SJSA1 (cell line): Measurements from ENCODE around the gene ANKRD6. TPM values are rescaled to one million over a fixed set of nuclear protein-coding genes. Genes with fewer than 3 reads are reported as not detected.

Experiments used
- DNase-seq, 2 experiments: peaks; one replicate each; pipeline ENCODE4 v3.0.0-alpha.2; 2015 to 2020; ENCODE audit warnings: low spot score in 2 of 2, low read depth in 1 of 2
- H3K27ac ChIP-seq: fragments of 250-450 bp; sonication (Bioruptor Pico); 2 replicates; pipeline ENCODE4 v1.5.1; 2020; ENCODE audit warnings: mild to moderate bottlenecking, moderate library complexity
- H3K27me3 ChIP-seq: fragments of 250-450 bp; sonication (Bioruptor Pico); replicated peaks from 2 replicates; pipeline ENCODE4 v1.5.1; 2020; ENCODE audit warnings: mild to moderate bottlenecking, moderate library complexity
- H3K36me3 ChIP-seq: fragments of 250-450 bp; sonication (Bioruptor Pico); 2 replicates; pipeline ENCODE4 v1.5.1; 2020; ENCODE audit warnings: mild to moderate bottlenecking
- H3K4me1 ChIP-seq: fragments of 250-450 bp; sonication (Bioruptor Pico); replicated peaks from 2 replicates; pipeline ENCODE4 v1.6.1; 2021; ENCODE audit warnings: mild to moderate bottlenecking
- H3K4me3 ChIP-seq: fragments of 250-450 bp; sonication (Bioruptor Pico); 2 replicates; pipeline ENCODE4 v1.5.1; 2020; ENCODE audit warnings: mild to moderate bottlenecking
- H3K9me3 ChIP-seq: fragments of 250-450 bp; sonication (Bioruptor Pico); replicated peaks from 2 replicates; pipeline ENCODE4 v1.5.1; 2020; ENCODE audit warnings: mild to moderate bottlenecking
- total RNA-seq: library from RNA; depleted of rRNA; stranded (reverse); fragments of >200 nt; shearing (Covaris generic); gene quantifications from 2 replicates; pipeline ENCODE4 v1.2.3, GENCODE V29; 2014

ANKRD6 gene
- total RNA-seq, 1 experiment from 2014 or later = 1.1 TPM

DNA sequence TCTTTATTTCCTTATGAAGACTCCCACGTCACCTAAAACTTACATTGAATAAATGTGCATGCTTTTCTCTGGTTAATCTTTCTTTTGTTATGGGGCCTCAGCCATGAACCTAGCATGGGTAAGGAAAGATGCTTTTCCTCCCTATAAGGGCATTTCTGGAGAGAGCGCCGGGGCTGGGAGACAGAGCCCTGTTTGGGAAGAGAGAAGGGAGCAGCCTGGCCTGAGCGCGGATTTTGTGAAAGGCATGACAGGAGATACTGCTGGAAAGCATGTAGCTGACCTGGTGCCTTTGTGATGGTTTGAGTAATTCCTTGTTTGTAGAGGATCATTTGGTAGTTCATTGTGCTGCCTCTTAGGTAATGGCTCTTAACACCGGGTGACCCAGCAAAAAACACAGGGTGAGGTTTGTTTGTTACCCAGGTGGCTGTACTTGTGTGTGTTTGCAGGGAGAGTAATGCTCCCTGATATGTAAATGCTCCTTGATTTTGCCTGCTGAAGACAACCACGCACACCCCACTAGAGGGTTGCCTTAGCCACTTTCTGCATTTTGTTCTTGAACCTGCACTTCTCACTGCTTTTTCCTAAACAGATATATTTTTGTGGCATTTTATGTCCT, 59.2 kb downstream of the ANKRD6 start:
- Histone ChIP-seq H3K36me3 (no peaks in the 10 kb centered on the region), H3K27me3 (peaks cover 7% of the 10 kb centered on the region), H3K4me1 (no peaks in the 10 kb centered on the region), H3K9me3 (no peaks in the 10 kb centered on the region), H3K4me3 (no peak overlapping the region), H3K27ac (no peak overlapping the region)
- no peak for DNase-seq

DNA sequence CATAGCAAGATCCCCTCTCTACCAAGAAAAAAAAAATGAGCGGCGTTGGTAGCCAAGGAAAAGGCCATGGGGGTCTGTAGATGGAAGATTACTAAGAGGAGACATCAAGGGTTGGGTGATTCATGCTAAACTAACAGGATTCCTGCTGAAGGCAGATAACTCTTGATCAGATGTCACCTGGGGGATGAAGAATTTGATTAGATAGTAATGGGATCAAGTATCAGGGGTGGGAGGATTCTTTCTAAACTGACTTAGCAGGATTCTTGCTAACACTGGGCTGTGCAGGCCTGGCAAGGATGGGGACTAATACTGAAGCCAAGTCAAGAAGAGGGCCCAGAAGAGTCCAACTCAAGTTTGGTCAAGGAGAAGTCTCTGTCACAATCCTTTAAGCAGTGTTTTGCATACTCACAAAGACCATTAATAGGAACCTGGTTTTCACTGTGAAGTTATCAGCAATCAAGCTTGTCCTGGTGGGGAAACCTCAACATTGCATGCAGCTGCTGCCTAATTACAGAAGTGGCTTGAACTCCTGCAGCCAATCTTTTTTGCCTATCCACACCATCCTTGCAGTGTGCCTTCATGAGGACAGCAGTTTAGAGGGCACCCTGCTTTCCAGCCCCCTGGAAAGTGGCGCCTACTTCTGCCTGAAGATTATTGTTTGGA, 61.3 kb downstream of the ANKRD6 start:
- Histone ChIP-seq H3K9me3 (no peaks in the 10 kb centered on the region), H3K27me3 (peaks cover 13% of the 10 kb centered on the region), H3K4me3 (no peak overlapping the region), H3K27ac (no peak overlapping the region), H3K4me1 (no peaks in the 10 kb centered on the region), H3K36me3 (no peaks in the 10 kb centered on the region)
- no peak for DNase-seq

DNA sequence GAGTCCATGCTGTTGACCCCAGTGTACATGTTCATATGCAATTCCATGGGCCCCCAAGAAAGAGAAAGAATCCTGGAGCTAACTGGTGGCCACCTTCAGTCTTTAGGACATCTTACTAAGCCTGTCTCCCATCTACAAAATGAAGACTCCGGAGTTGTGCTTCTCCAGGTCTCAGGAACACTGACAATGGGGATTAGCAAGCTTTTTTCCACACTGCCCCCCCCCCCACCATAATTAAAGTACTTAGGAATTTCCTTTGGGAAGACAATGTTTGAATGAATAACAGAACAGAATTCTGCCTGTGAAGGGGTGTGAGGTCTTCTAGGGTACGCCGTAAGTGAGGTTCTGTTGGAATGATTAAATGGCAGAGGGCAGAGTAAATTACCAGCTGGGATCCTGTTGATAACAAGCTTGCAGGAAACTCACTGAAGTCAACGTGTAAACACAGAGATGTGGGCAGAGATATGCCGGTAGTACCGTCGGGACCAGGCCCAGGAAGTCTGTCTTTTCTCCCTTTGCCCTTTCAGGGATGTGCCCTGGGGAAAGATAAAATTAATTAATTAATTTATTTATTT, 63.1 kb downstream of the ANKRD6 start:
- DNase-seq = no peak
- Histone ChIP-seq H3K4me3 (no peak overlapping the region), H3K9me3 (no peaks in the 10 kb centered on the region), H3K4me1 (no peaks in the 10 kb centered on the region), H3K27me3 (peaks cover 13% of the 10 kb centered on the region), H3K27ac (no peak overlapping the region), H3K36me3 (no peaks in the 10 kb centered on the region)

DNA sequence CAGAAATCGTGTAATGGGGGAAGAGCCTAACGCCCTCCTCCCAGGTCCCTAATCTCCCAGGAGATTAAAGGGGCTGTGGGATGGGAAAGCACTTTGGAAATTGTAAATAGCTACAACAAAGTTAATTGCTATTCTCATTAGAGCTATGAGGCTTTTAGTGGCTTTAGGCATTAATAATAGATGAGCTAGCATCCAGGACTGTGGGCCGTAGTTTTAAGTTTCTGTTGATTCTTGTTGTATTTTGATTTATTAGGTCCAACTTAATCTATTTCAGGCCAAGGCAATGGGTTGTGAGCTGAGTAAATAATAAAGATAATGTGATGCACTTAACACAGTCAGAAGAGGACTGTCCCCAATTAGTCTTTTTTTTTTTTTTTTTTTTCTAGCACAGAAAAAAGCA, 67.7 kb downstream of the ANKRD6 start:
- Histone ChIP-seq H3K4me1 (no peaks in the 10 kb centered on the region), H3K27me3 (peaks cover 17% of the 10 kb centered on the region), H3K36me3 (no peaks in the 10 kb centered on the region), H3K9me3 (no peaks in the 10 kb centered on the region), H3K27ac (no peak overlapping the region), H3K4me3 (no peak overlapping the region)
- DNase-seq = no peak

DNA sequence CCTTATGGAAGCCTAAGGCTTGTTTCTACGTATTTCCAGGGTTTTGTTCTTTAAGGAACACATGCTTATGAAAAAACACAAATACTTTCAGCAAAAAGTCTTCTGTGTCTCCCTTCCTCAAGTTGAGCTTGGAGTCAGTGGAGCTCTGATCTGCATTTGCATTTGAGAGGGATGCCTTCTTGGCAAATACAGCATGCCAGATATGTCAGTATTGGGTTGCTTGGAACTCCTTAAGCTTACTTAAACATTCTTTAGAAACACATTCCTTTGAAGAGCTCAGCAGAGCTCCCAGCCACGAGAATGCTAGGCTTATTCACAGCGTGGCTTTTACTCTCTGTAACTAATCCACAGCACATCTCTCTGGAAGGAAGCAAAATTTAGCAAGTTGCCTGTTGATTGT, 68.3 kb downstream of the ANKRD6 start:
- DNase-seq = no peak
- Histone ChIP-seq H3K4me1 (no peaks in the 10 kb centered on the region), H3K27ac (no peak overlapping the region), H3K27me3 (peaks cover 18% of the 10 kb centered on the region), H3K9me3 (no peaks in the 10 kb centered on the region), H3K36me3 (no peaks in the 10 kb centered on the region), H3K4me3 (no peak overlapping the region)

DNA sequence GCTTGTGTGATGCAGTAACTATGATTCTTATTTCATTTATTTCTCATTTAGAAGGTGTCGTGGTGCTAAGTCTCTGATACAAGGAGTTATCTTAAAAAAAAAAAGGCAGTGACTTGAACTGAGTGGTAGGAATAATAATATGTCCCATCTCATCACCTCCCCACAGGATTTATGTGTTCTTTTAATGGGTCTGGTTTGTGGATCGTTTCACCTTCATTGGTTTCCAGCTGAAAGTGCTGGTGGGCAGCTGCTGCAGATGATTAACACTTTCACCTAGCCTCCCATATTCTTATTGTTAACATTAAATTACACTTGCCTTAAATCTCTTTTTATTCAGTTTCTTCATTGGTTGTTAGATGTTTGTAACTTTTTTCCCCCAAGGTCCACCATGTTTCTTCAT, 68.8 kb downstream of the ANKRD6 start:
- Histone ChIP-seq H3K27ac (no peak overlapping the region), H3K27me3 (peaks cover 16% of the 10 kb centered on the region), H3K4me3 (no peak overlapping the region), H3K36me3 (no peaks in the 10 kb centered on the region), H3K9me3 (no peaks in the 10 kb centered on the region), H3K4me1 (no peaks in the 10 kb centered on the region)
- no peak for DNase-seq

DNA sequence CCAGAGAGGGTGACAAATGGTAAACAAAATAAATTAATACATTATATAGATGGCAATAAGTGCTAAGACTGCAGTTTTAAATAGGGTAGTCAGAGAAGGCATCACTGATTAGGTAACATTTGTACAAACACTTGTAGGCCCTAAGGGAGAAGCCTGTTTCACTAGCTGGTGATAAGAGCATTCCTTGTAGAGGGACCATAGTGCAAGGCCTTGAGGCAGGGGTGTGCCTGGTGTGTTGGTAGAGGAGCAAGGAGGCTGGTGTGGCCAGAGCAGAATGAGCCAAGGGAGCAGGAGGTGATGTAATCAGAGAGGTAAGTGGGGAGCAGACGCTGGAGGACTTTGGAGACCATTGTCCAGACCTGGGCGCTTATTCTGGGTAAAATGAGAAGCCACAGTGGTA, 70.7 kb downstream of the ANKRD6 start:
- peaks cover 6% of the 10 kb centered on the region for H3K27me3 ChIP-seq
- no peaks in the 10 kb centered on the region for H3K36me3 ChIP-seq
- DNase-seq = no peak
- no peak overlapping the region for H3K27ac ChIP-seq
- no peaks in the 10 kb centered on the region for H3K9me3 ChIP-seq
- H3K4me3 ChIP-seq = no peak overlapping the region
- H3K4me1 ChIP-seq = no peaks in the 10 kb centered on the region

DNA sequence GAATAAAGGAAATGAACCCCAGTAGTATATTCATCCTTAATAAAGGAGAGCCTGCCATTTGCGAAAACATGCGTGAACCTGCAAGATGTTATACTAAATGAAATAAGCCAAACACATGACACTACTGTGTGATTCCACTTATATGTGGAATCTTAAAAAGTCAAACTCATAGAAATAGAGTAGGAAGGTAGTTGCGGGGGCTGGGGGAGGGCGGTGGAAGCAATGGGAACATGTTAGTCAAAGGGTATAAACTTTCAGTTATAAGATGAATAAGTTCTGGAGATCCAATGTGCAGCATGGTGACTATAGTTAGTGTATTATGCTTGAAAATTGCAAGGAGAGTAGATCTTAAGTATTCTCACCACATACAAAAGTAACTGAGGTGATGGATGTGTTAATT, 72.9 kb downstream of the ANKRD6 start:
- Histone ChIP-seq H3K27me3 (peaks cover 6% of the 10 kb centered on the region), H3K36me3 (no peaks in the 10 kb centered on the region), H3K27ac (no peak overlapping the region), H3K4me3 (no peak overlapping the region), H3K9me3 (no peaks in the 10 kb centered on the region), H3K4me1 (no peaks in the 10 kb centered on the region)
- no peak for DNase-seq

DNA sequence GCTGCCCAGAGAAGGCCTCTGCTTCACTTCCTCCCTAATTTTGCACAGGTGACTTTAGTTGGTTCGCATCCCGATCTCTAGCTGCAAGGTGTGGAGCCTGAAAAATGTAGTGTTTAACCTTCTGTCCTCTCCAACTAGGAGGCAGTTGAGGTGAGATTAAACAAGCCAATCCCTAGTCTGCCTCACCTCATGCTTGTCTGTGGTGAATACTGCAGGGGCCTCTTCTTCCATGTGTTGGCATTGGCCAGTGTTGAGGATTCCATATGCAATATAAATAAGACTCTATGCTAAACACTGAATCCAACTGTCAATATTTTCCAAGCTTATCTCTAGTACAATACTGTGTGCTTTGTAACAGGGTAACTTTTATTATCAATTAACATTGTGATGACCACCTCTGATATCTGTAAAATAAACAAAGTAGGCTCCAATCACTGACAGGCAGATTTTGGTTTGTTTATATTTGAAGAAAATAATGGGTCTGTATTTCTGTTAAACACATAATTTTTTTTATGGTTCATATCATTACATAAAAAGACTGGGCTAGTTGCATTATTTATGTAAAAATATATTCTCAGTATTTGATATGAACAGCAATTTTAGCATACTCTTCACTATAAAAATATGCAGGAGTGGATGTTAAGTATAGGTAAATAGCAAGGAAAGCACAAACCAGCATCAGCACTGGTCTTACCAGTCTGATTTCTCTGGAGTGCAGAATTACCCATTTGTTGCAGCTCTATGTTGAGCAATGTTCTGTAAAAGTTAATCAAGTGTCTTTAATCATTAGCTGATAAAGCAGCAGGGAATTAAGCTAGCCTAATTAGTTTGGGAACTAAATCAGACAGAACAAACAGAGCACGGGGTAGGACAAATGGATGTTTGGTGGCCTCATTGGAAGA, 74.0 kb downstream of the ANKRD6 start:
- H3K27ac ChIP-seq = no peak overlapping the region
- H3K27me3 ChIP-seq = peaks cover 6% of the 10 kb centered on the region; the same call in 1 of the 2 replicates
- no peaks in the 10 kb centered on the region for H3K36me3 ChIP-seq
- H3K9me3 ChIP-seq = no peaks in the 10 kb centered on the region
- no peak for DNase-seq
- no peaks in the 10 kb centered on the region for H3K4me1 ChIP-seq
- H3K4me3 ChIP-seq = no peak overlapping the region

DNA sequence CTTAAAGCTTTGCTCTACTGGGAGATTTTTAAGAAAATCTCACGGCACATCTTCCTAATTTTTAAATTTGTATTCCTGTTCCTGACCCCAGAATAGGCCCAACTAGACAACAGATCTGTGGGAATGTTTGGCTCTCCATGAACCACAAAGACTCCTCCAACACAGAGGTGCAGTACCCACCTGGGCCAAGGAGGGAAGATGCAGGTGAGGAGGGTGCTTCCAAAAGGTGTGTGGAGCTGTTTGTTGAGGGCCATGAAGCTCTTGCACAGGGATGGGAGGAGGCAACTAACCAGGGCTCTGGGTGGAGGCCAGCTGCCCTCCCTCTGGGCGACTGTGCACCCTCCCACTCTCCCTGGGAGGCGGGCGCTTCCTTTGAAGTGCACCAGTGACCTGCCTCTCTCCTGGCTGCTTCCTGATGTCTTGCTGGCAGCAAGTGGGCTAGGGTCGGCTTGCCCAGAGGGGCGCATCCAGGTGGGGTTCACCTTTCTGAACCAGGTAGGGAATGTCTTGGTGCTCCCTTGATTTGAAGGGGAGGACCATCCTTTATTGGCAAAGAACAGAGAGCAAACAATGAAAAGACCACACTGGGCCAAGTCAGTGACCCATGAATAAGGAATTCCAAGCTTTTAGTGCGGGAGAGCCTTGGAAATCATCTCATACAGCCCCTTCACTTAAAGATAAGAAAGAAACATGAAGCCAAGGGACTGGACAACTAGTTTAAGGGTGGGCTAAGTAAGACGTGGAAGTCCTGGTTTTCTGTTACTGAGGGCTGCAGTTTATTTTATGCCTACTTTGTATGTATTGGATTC, 76.0 kb downstream of the ANKRD6 start:
- Histone ChIP-seq H3K4me1 (no peaks in the 10 kb centered on the region), H3K27ac (no peak overlapping the region), H3K9me3 (no peaks in the 10 kb centered on the region), H3K4me3 (no peak overlapping the region), H3K36me3 (no peaks in the 10 kb centered on the region), H3K27me3 (peaks cover 6% of the 10 kb centered on the region; the same call in 1 of the 2 replicates)
- no peak for DNase-seq

DNA sequence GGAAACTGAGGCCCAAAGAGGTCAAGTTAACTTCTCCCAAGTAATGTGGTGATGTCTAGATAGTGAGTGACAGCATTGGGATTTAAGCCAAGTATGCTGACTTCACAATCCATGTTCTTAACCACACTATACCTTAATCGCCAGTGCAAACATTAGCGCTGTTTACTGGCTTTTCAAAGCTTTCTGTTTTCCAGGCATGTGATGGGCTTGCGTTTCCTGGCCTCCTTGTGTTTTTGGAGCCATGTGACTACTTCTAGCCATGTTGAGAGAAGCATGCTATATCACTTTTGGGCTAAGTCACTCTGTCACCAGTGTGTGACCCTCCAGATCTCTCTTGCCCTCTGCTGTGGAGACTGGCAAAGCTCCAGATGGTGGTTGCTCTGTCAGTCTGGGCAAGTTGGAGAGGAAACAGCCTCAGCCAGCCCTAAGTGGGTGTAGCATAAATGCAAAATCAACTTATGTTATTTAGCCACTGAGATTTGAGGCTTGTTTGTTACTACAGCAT, 76.9 kb downstream of the ANKRD6 start:
- H3K4me3 ChIP-seq = no peak overlapping the region
- no peak for DNase-seq
- H3K9me3 ChIP-seq = no peaks in the 10 kb centered on the region
- H3K4me1 ChIP-seq = no peaks in the 10 kb centered on the region
- H3K36me3 ChIP-seq = no peaks in the 10 kb centered on the region
- peaks cover 9% of the 10 kb centered on the region; the same call in 1 of the 2 replicates for H3K27me3 ChIP-seq
- H3K27ac ChIP-seq = no peak overlapping the region

DNA sequence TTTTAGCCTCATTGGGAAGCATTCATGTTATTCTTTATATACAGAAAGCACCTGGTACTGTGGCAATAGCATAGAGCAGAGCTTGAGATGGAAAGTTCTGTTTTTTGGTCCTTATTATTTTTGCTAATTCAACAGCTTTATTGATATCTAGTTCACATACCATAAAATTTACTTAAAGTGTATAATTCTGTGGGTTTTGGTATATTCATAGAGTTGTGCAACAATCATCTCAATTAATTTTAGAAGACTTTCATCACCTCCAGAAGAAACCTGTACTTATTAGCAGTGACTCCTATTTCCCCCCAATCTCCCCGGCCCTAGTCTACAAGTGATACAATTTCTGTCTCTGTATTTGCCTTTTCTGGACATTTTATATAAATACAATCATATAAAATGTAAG, 77.4 kb downstream of the ANKRD6 start:
- DNase-seq = no peak
- Histone ChIP-seq H3K27ac (no peak overlapping the region), H3K36me3 (no peaks in the 10 kb centered on the region), H3K27me3 (peaks cover 8% of the 10 kb centered on the region; the same call in 1 of the 2 replicates), H3K4me1 (no peaks in the 10 kb centered on the region), H3K9me3 (no peaks in the 10 kb centered on the region), H3K4me3 (no peak overlapping the region)
